ENCODE data around the gene ACVR1. TPM values are rescaled to one million over a fixed set of nuclear protein-coding genes. Genes with fewer than 3 reads are reported as not detected.

ACVR1 gene
- total and polyA plus RNA-seq, 9 of the 15 experiments (the other 6 are each of a cell fraction or from before 2014, with no cell fraction given): 3.8 to 14.3 (median 6.9) TPM

DNA sequence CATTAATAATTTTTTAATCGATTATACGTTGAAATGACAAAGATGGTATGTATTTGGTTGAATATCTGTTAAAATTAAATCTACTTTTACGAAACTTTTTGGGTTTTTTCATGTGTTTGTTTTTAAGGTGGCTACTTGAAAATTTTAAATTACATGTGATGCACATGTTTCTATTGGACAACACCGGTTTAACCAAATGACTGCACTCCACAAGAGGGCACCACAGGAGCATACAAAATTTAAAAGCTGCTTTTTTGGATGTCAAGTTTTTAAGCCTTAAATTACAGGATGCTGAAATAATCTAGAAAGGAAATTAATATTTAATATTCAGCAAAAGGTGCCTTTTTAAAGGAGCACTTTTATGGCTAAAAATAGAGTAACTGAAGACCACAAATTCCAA, 98.7 kb downstream of the ACVR1 start:
- Histone ChIP-seq H3K79me2 (ENCODE audit: control insufficient read depth, insufficient read depth, low read length) (no peaks in the 10 kb centered on the region), H2AFZ (ENCODE audit: low read depth, low read length) (no peak overlapping the region), H3K27ac (ENCODE audit: extremely low read depth, low read depth, low read length) (no peak overlapping the region), H3K4me1 (replicated peaks in 1 of 2; ENCODE audit: control insufficient read depth in 2 of 2, insufficient read depth in 2 of 2, low read length in 2 of 2) (peaks cover 0 to 9% of the 10 kb centered on the region in 2 experiments; a peak in 4 of 5 replicates), H3K36me3 (ENCODE audit: control insufficient read depth, insufficient read depth, low read length) (peaks cover 35% of the 10 kb centered on the region), H3K27me3 (ENCODE audit: control insufficient read depth in 2 of 2, insufficient read depth in 2 of 2, low read length in 2 of 2) (no peaks in the 10 kb centered on the region), H3K4me2 (ENCODE audit: insufficient read depth, low read length) (no peak overlapping the region), H3K9me1 (ENCODE audit: control insufficient read depth, insufficient read depth, low read length) (no peaks in the 10 kb centered on the region), H3K9ac (ENCODE audit: insufficient read depth in 1 of 2, low read depth in 2 of 2, low read length in 2 of 2) (no peak overlapping the region), H4K20me1 (replicated peaks; ENCODE audit: control insufficient read depth, insufficient read depth, low read length) (no peaks in the 10 kb centered on the region), H3K9me3 (replicated peaks; ENCODE audit: control insufficient read depth, insufficient read depth, low read depth, low read length) (no peaks in the 10 kb centered on the region), H3K4me3 (no peak overlapping the region)
- ATAC-seq (peak; percentile 67; the same call in 2 of the 3 replicates), DNase-seq (ENCODE audit: extremely low read depth in 1 of 4, low spot score in 3 of 4) (peak; percentile 60 to 70 (median 66)), FAIRE-seq (peak; percentile 71)
- in situ Hi-C loops (cut with MboI) (loop anchor here (10.0 kb wide), 1 partner anchor 967 kb away; no protein-coding TSS in a partner anchor), intact Hi-C loops (cut with micrococcal nuclease) (loop anchor here (1.0 kb wide), 2 partner anchors 212 to 233 kb away; no protein-coding TSS in a partner anchor)
- no TSS peak for BruUV-seq (replicated peaks)
- CTCF ChIA-PET (ENCODE audit: low intra/inter-chr PET ratio): interaction anchor here (0.5 to 4.7 kb wide), 3 partner anchors 99 to 232 kb away, joined by 3 to 44 read pairs (median 8); no protein-coding TSS in a partner anchor
- WGBS (ENCODE audit: insufficient coverage, low coverage, missing lambda C conversion rate): 47% methylated on average over 4 of the region's 4 CpGs
- POLR2A ChIA-PET: no interaction called here
- TF ChIP-seq NCOA2 (IDR thresholded peaks at IDR 0.05; ENCODE audit: partially characterized antibody in 2 of 2) (no peak), ZNF77 (CRISPR knock-in tag; IDR thresholded peaks at IDR 0.05) (no peak), ZKSCAN3 (CRISPR knock-in tag; IDR thresholded peaks at IDR 0.05) (no peak), ZBTB1 (CRISPR knock-in tag; IDR thresholded peaks at IDR 0.05; ENCODE audit: borderline replicate concordance, low read depth) (no peak), HDGF (IDR thresholded peaks at IDR 0.05) (no peak), BRF1 (IDR thresholded peaks at IDR 0.05; ENCODE audit: borderline replicate concordance, extremely low read depth, insufficient read length) (no peak), ZC3H11A (IDR thresholded peaks at IDR 0.05; ENCODE audit: low read depth, low read length) (no peak), POLR2A (conservative IDR thresholded peaks at IDR 0.05) (no peak), CC2D1A (IDR thresholded peaks at IDR 0.05) (0 out of 2 replicates have a peak, but pooled peaks have one; percentile 48), RAD21 (CRISPR knock-in tag; conservative IDR thresholded peaks at IDR 0.05 in 1 of 2, IDR thresholded peaks at IDR 0.05 in 1 of 2) (peak; percentile 93 to 94), POLR2H (tag; IDR thresholded peaks at IDR 0.05; ENCODE audit: low read depth) (peak; percentile 44; the same call in 1 of the 2 replicates), POLR2AphosphoS5 (IDR thresholded peaks at IDR 0.05; ENCODE audit: control insufficient read depth, insufficient read depth, low read depth, low read length) (no peak)
- TF ChIP-seq, protein P1, sequence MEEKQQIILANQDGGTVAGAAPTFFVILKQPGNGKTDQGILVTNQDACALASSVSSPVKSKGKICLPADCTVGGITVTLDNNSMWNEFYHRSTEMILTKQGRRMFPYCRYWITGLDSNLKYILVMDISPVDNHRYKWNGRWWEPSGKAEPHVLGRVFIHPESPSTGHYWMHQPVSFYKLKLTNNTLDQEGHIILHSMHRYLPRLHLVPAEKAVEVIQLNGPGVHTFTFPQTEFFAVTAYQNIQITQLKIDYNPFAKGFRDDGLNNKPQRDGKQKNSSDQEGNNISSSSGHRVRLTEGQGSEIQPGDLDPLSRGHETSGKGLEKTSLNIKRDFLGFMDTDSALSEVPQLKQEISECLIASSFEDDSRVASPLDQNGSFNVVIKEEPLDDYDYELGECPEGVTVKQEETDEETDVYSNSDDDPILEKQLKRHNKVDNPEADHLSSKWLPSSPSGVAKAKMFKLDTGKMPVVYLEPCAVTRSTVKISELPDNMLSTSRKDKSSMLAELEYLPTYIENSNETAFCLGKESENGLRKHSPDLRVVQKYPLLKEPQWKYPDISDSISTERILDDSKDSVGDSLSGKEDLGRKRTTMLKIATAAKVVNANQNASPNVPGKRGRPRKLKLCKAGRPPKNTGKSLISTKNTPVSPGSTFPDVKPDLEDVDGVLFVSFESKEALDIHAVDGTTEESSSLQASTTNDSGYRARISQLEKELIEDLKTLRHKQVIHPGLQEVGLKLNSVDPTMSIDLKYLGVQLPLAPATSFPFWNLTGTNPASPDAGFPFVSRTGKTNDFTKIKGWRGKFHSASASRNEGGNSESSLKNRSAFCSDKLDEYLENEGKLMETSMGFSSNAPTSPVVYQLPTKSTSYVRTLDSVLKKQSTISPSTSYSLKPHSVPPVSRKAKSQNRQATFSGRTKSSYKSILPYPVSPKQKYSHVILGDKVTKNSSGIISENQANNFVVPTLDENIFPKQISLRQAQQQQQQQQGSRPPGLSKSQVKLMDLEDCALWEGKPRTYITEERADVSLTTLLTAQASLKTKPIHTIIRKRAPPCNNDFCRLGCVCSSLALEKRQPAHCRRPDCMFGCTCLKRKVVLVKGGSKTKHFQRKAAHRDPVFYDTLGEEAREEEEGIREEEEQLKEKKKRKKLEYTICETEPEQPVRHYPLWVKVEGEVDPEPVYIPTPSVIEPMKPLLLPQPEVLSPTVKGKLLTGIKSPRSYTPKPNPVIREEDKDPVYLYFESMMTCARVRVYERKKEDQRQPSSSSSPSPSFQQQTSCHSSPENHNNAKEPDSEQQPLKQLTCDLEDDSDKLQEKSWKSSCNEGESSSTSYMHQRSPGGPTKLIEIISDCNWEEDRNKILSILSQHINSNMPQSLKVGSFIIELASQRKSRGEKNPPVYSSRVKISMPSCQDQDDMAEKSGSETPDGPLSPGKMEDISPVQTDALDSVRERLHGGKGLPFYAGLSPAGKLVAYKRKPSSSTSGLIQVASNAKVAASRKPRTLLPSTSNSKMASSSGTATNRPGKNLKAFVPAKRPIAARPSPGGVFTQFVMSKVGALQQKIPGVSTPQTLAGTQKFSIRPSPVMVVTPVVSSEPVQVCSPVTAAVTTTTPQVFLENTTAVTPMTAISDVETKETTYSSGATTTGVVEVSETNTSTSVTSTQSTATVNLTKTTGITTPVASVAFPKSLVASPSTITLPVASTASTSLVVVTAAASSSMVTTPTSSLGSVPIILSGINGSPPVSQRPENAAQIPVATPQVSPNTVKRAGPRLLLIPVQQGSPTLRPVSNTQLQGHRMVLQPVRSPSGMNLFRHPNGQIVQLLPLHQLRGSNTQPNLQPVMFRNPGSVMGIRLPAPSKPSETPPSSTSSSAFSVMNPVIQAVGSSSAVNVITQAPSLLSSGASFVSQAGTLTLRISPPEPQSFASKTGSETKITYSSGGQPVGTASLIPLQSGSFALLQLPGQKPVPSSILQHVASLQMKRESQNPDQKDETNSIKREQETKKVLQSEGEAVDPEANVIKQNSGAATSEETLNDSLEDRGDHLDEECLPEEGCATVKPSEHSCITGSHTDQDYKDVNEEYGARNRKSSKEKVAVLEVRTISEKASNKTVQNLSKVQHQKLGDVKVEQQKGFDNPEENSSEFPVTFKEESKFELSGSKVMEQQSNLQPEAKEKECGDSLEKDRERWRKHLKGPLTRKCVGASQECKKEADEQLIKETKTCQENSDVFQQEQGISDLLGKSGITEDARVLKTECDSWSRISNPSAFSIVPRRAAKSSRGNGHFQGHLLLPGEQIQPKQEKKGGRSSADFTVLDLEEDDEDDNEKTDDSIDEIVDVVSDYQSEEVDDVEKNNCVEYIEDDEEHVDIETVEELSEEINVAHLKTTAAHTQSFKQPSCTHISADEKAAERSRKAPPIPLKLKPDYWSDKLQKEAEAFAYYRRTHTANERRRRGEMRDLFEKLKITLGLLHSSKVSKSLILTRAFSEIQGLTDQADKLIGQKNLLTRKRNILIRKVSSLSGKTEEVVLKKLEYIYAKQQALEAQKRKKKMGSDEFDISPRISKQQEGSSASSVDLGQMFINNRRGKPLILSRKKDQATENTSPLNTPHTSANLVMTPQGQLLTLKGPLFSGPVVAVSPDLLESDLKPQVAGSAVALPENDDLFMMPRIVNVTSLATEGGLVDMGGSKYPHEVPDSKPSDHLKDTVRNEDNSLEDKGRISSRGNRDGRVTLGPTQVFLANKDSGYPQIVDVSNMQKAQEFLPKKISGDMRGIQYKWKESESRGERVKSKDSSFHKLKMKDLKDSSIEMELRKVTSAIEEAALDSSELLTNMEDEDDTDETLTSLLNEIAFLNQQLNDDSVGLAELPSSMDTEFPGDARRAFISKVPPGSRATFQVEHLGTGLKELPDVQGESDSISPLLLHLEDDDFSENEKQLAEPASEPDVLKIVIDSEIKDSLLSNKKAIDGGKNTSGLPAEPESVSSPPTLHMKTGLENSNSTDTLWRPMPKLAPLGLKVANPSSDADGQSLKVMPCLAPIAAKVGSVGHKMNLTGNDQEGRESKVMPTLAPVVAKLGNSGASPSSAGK (IDR thresholded peaks at IDR 0.05): no peak

Data from K562 (cell line).